Prostate gland (tissue), 2 donors: Measurements from ENCODE around the gene RLF.

ENCODE experiments used
- POLR2A ChIP-seq: fragments of 450-650 bp; IDR thresholded peaks from one replicate; pipeline ENCODE4 v1.6.1; 2016; ENCODE audit warnings: antibody characterized with exemption, mild to moderate bottlenecking
- POLR2AphosphoS5 ChIP-seq: sonication (generic); formaldehyde crosslinking; IDR thresholded peaks from one replicate; pipeline ENCODE4 v1.6.1; 2017; ENCODE audit warnings: antibody characterized with exemption
- TF ChIP-seq, protein P1 (sequence below), 4 experiments: fragments of 200-600 bp in 2 of 4; fragments of 450-650 bp in 2 of 4; sonication (generic) in 2 of 4; IDR thresholded peaks; 1 replicate in 3 of 4; 2 replicates in 1 of 4; pipeline ENCODE4 v1.5.1; 2016 to 2019; ENCODE audit warnings: antibody characterized with exemption in 4 of 4, mild to moderate bottlenecking in 2 of 4, moderate library complexity in 2 of 4

- TF ChIP-seq POLR2AphosphoS5, result peak; percentile 92
- TF ChIP-seq, protein P1, sequence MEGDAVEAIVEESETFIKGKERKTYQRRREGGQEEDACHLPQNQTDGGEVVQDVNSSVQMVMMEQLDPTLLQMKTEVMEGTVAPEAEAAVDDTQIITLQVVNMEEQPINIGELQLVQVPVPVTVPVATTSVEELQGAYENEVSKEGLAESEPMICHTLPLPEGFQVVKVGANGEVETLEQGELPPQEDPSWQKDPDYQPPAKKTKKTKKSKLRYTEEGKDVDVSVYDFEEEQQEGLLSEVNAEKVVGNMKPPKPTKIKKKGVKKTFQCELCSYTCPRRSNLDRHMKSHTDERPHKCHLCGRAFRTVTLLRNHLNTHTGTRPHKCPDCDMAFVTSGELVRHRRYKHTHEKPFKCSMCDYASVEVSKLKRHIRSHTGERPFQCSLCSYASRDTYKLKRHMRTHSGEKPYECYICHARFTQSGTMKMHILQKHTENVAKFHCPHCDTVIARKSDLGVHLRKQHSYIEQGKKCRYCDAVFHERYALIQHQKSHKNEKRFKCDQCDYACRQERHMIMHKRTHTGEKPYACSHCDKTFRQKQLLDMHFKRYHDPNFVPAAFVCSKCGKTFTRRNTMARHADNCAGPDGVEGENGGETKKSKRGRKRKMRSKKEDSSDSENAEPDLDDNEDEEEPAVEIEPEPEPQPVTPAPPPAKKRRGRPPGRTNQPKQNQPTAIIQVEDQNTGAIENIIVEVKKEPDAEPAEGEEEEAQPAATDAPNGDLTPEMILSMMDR (IDR thresholded peaks at IDR 0.05), result peak in 2 of 4 experiments; percentile 10 to 17
- peak; percentile 35 for TF ChIP-seq POLR2A
Observed at GRCh38 chr1:40257688-40258444, 96.7 kb downstream of the RLF start, which contains the start of gene ZMPSTE24.
